RPMI8226 (cell line): ENCODE measurements around the gene TTYH3.
"Not testable (repeated sequence)": the region's sequence is repeated elsewhere in the genome, so short reads cannot be mapped to it uniquely, and the experiment has no call there.

ENCODE experiments used
- DNase-seq: peaks from one replicate; pipeline ENCODE4 v3.0.0-alpha.2; 2015

Gene TTYH3

GRCh38 chr7:2603044-2603965, 28.5 kb upstream of the TTYH3 start:
- DNase-seq, result no peak

GRCh38 chr7:2604608-2605174, 27.1 kb upstream of the TTYH3 start:
- DNase-seq, result no peak

DNA sequence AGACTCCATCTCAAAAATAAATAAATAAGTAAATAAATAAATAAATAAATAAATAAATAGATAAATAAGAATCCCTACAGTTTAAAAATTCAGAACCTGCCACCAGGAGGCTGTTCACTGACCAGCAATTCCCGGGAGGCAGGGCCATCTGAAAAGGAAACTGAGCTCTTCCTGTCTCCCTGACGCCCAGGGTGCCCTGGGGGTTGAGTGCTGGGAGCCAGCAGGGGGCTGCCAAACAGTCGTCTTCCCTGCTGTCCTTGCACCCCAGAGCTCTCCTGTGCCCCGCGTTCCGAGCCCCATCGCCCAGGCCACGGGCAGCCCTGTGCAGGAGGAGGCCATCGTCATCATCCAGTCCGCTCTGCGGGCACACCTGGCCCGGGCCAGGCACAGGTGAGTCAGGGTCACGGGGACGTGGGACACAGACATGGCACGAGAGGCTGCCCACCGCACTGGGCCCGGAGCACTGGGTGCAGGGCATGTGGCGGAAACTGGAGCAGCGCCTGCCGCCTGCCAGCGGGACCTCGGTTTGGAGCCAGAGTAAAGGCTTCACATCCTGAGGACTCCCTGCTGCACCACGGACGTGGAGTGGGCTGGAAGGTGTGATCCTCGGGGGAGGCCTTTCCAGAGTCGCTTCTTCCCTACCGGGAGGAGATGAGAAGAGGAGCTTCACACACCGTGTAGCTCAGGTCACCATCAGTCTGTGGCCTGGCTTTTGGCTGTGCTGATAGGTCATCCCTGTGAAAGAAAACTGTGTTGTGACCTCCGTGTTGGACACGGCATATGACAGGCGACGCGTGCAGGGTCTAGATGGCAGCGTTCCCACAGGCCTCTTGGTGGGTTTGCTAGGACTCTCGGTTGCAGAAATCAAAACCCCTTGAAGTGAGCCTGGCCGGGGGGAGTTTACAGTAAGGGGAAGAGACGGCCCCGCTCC, 25.9 kb upstream of the TTYH3 start:
- DNase-seq, result no peak

GRCh38 chr7:2606539-2606936, 25.2 kb upstream of the TTYH3 start:
- no peak for DNase-seq

DNA sequence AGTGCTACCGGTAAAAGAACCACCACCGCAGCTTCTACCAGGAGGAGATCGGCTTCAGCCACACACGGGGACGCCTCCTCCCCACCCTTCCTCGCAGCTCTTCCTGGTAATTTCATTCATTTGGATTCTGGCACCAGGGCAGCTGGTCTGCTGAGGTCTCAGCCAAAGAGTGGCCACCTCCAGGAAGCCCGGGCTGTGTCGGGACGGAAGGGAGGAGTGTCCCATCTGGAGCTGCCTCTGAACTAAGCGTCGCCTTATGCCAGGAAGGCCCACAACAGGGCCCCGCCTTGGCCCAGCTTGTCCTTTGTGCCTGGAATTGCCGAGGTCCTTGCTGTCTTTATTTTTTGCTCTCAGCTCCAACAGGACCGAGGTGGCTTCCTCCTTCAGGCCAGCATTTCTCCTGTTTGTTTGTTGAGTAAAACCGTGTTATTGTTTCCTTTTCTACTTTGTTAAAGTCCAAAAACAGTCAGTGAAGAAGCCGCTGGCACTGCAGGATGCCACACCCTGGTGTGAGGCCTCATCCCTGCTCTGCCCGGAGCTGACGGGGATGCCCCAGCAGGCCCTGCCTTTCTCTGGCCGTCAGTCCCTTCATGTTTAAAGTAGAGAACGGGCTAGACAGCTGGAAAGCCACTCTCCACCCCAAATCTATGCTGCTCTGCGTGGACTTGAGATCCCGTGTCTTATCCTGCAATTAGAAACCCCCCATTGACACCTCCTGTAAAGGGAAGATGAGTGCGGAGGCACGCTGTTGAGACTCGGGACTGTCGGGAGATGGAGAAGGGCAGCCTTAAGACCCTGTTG, 24.5 kb upstream of the TTYH3 start:
- no peak for DNase-seq

GRCh38 chr7:2607923-2608904, 23.6 kb upstream of the TTYH3 start:
- no peak for DNase-seq

- peak; percentile 65 for DNase-seq
These were observed 22.8 kb upstream of the TTYH3 start for GRCh38 chr7:2608921-2609411.

GRCh38 chr7:2609646-2610045, 22.1 kb upstream of the TTYH3 start:
- DNase-seq, result not testable (repeated sequence)

GRCh38 chr7:2610466-2610865, 21.3 kb upstream of the TTYH3 start:
- no peak for DNase-seq

GRCh38 chr7:2610898-2611297, 20.9 kb upstream of the TTYH3 start:
- no peak for DNase-seq

GRCh38 chr7:2611401-2611800, 20.4 kb upstream of the TTYH3 start:
- DNase-seq, result no peak

DNA sequence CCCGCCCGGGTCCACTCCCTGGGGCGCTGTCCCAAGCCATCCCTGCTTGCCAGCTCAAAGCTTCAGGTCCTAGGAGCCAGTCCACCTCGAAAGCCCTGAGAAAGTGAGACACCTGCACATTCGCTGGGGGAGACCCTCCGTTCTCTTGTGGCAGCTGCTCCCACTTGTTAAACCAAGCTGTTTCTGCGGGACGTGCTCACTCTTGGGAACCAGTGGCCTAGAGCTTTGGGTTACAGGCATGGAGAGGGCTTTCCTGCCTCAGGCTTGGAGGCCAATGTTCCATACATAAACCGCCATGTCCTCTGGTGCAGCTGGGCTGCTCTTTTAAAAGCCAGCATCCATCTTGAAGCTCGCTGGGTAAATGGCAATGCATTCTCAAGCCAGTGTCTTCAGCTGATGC, 19.9 kb upstream of the TTYH3 start:
- no peak for DNase-seq

GRCh38 chr7:2612445-2613097, 19.2 kb upstream of the TTYH3 start:
- DNase-seq, result no peak

- DNase-seq, result peak; percentile 84
These were observed 18.5 kb upstream of the TTYH3 start for GRCh38 chr7:2613098-2613930.

DNA sequence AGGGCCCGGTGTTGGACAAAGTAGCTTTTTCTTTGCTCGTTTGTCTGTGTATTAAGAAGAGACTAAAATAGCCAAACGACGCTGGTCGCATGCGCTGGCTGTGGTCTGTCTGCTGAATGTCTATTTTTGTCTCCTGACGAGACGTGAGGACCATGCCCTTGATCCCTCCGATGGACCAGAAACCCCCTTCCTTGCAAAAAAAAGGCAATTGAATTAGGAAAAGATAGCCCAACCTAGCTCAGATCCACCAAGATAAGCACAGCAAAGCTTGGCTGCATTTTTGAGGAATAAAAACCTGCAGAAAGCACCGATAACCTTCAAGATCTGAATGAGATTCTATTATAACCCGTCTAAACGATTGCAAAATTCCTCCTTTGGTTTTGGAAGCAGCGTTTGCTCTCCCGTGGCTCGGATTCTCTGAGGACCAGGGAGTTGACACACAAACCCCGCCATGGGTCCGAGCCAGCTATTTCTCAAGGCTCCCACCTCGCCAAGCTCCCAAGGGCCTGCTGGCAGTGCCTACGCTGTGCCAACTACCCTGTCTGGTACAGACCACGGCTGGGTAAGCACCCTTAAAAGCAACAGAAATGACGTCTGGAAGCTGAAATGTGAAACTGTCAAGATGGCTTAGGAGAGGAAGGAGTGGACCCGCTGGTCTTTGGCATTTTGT, 17.7 kb upstream of the TTYH3 start:
- no peak for DNase-seq

GRCh38 chr7:2614631-2615330, 17.0 kb upstream of the TTYH3 start:
- no peak for DNase-seq

GRCh38 chr7:2616387-2617324, 15.1 kb upstream of the TTYH3 start:
- no peak for DNase-seq
